Liver (tissue), 9 donors: ENCODE results near the gene SGPP1. TPM values are rescaled to one million over a fixed set of nuclear protein-coding genes. Genes with fewer than 3 reads are reported as not detected.
A peak's percentile ranks its signal among the peaks of the same experiment; 100 is the strongest.

Experiments used
- DNase-seq: peaks from one replicate; pipeline ENCODE4 v3.0.0-alpha.2; 2017; ENCODE audit warnings: low spot score
- H3K27ac ChIP-seq, 2 donors: one replicate each; pipeline ENCODE4 v1.7.0; 2013; ENCODE audit warnings: inconsistent platforms in 2 of 2, low read length in 2 of 2, control low read depth in 1 of 2, low read depth in 1 of 2, mild to moderate bottlenecking in 1 of 2
- H3K27me3 ChIP-seq, 4 donors: one replicate each; pipeline versions ENCODE4 v1.6.1 to v1.7.0; 2013; ENCODE audit warnings: low read length in 3 of 4, inconsistent platforms in 1 of 4, mild to moderate bottlenecking in 1 of 4, moderate library complexity in 1 of 4; ENCODE audit not compliant: control insufficient read depth in 4 of 4, insufficient read depth in 4 of 4
- H3K36me3 ChIP-seq, 4 donors: one replicate each; pipeline versions ENCODE4 v1.6.1 to v1.7.0; 2013; ENCODE audit warnings: low read length in 3 of 4, mild to moderate bottlenecking in 3 of 4, low read depth in 1 of 4, moderate library complexity in 1 of 4; ENCODE audit not compliant: control insufficient read depth in 4 of 4, insufficient read depth in 3 of 4
- H3K4me1 ChIP-seq, 4 donors: one replicate each; pipeline versions ENCODE4 v1.6.1 to v1.7.0; 2013; ENCODE audit warnings: low read length in 3 of 4, mild to moderate bottlenecking in 3 of 4, moderate library complexity in 1 of 4; ENCODE audit not compliant: control insufficient read depth in 4 of 4, insufficient read depth in 4 of 4
- H3K4me3 ChIP-seq, 3 donors: one replicate each; pipeline versions ENCODE4 v1.6.1 to v1.7.0; 2013; ENCODE audit warnings: low read length in 3 of 3, control low read depth in 1 of 3, low read depth in 1 of 3, mild to moderate bottlenecking in 1 of 3
- H3K9ac ChIP-seq, 2 donors: one replicate each; pipeline ENCODE4 v1.7.0; 2013; ENCODE audit warnings: low read length in 2 of 2, mild to moderate bottlenecking in 2 of 2, moderate library complexity in 2 of 2, control low read depth in 1 of 2, low read depth in 1 of 2
- H3K9me3 ChIP-seq, 4 donors: one replicate each; pipeline versions ENCODE4 v1.6.1 to v1.7.0; 2013; ENCODE audit warnings: low read length in 3 of 4; ENCODE audit not compliant: control insufficient read depth in 4 of 4
- EGR1 ChIP-seq, 2 donors: IDR thresholded peaks; 2 replicates each; pipeline ENCODE4 v1.6.1; 2016 to 2018; ENCODE audit warnings: antibody characterized with exemption in 2 of 2, low read depth in 2 of 2
- FOXA1 ChIP-seq: IDR thresholded peaks from 2 replicates; pipeline ENCODE4 v1.6.1; 2016; ENCODE audit warnings: antibody characterized with exemption
- GABPA ChIP-seq, 2 donors: IDR thresholded peaks in 1 of 2; conservative IDR thresholded peaks in 1 of 2; 2 replicates each; pipeline ENCODE4 v1.6.1; 2016; ENCODE audit warnings: antibody characterized with exemption in 2 of 2, mild to moderate bottlenecking in 1 of 2, moderate library complexity in 1 of 2
- HNF4A ChIP-seq, 2 donors: conservative IDR thresholded peaks; 2 replicates each; pipeline ENCODE4 v1.6.1; 2016; ENCODE audit warnings: antibody characterized with exemption in 2 of 2, mild to moderate bottlenecking in 2 of 2
- HNF4G ChIP-seq: IDR thresholded peaks from 2 replicates; pipeline ENCODE4 v1.6.1; 2016; ENCODE audit warnings: antibody characterized with exemption
- JUND ChIP-seq, 2 donors: IDR thresholded peaks; 2 replicates each; pipeline ENCODE4 v1.6.1; 2016; ENCODE audit warnings: antibody characterized with exemption in 2 of 2
- MAX ChIP-seq: IDR thresholded peaks from 2 replicates; pipeline ENCODE4 v1.6.1; 2016; ENCODE audit warnings: antibody characterized with exemption
- NR2F2 ChIP-seq: IDR thresholded peaks from 2 replicates; pipeline ENCODE4 v1.6.1; 2016; ENCODE audit warnings: antibody characterized with exemption
- RAD21 ChIP-seq, 2 donors: IDR thresholded peaks; 2 replicates each; pipeline ENCODE4 v1.6.1; 2016; ENCODE audit warnings: antibody characterized with exemption in 2 of 2, mild to moderate bottlenecking in 2 of 2
- REST ChIP-seq: IDR thresholded peaks from 2 replicates; pipeline ENCODE4 v1.6.1; 2016; ENCODE audit warnings: antibody characterized with exemption, mild to moderate bottlenecking
- RXRA ChIP-seq, 2 donors: IDR thresholded peaks; 2 replicates each; pipeline ENCODE4 v1.6.1; 2017 to 2018; ENCODE audit warnings: antibody characterized with exemption in 2 of 2, mild to moderate bottlenecking in 1 of 2
- SP1 ChIP-seq: IDR thresholded peaks from 2 replicates; pipeline ENCODE4 v1.6.1; 2018; ENCODE audit warnings: antibody characterized with exemption, mild to moderate bottlenecking
- TAF1 ChIP-seq: conservative IDR thresholded peaks from 2 replicates; pipeline ENCODE4 v1.6.1; 2016; ENCODE audit warnings: antibody characterized with exemption, mild to moderate bottlenecking
- YY1 ChIP-seq: IDR thresholded peaks from 2 replicates; pipeline ENCODE4 v1.6.1; 2016; ENCODE audit warnings: antibody characterized with exemption, mild to moderate bottlenecking
- ZBTB33 ChIP-seq: IDR thresholded peaks from 2 replicates; pipeline ENCODE4 v1.6.1; 2016; ENCODE audit warnings: antibody characterized with exemption
- WGBS: extraction: QIAGEN DNeasy Blood & Tissue Kit; methylation state at CpG from one replicate; pipeline ENCODE4 v1.1.7; 2013; 5-methylcytosine and 5-hydroxymethylcytosine counted together
- polyA plus RNA-seq, 2 donors: library from polyadenylated mRNA; stranded (reverse) in 1 of 2; unstranded in 1 of 2; fragments of 200-250 nt in 1 of 2; fragments of >200 nt in 1 of 2; fragmentation: Nextera tagmentation in 1 of 2; extraction: Ambion mirVana in 1 of 2; gene quantifications; one replicate each; pipeline versions ENCODE4 v1.2.1 to v1.2.3, GENCODE V29; 2013 to 2015
- total RNA-seq, 2 donors: library from RNA; depleted of rRNA; stranded (reverse); fragments of >200 nt; gene quantifications; one replicate each; pipeline ENCODE4 v1.2.3, GENCODE V29; 2014
- TF ChIP-seq, protein P1 (sequence below): fragments of 150-350 bp; IDR thresholded peaks from 2 replicates; pipeline ENCODE4 v1.5.1; 2017; ENCODE audit warnings: improper control_type of control experiment, low read depth, low read length; ENCODE audit not compliant: missing input control
- TF ChIP-seq, protein P2 (sequence below): IDR thresholded peaks from 2 replicates; pipeline ENCODE4 v1.6.1; 2016; ENCODE audit warnings: antibody characterized with exemption
- donor health status: healthy.
- donor health status: healthy.
- donor health status: healthy.
- donor health status: healthy.
- donor health status: healthy.

The SGPP1 gene
- total and polyA plus RNA-seq, 4 donors = 12.3 to 32.3 (median 15.6) TPM

- WGBS = under 1% methylated on average over 12 of the region's 12 CpGs
- H3K27ac ChIP-seq = peak overlapping the region; percentile 98 to 99
- no peaks in the 10 kb centered on the region for H3K9me3 ChIP-seq
- DNase-seq = peak; percentile 75
- peaks cover 2 to 11% (median 5%) of the 10 kb centered on the region in 4 donors for H3K4me1 ChIP-seq
- H3K4me3 ChIP-seq = peak overlapping the region; percentile 67 to 85 (median 71)
- TF ChIP-seq JUND (IDR thresholded peaks at IDR 0.05) = no peak
- TF ChIP-seq NR2F2 = no peak
- TF ChIP-seq FOXA1 = peak; percentile 5
- TF ChIP-seq, protein P1, sequence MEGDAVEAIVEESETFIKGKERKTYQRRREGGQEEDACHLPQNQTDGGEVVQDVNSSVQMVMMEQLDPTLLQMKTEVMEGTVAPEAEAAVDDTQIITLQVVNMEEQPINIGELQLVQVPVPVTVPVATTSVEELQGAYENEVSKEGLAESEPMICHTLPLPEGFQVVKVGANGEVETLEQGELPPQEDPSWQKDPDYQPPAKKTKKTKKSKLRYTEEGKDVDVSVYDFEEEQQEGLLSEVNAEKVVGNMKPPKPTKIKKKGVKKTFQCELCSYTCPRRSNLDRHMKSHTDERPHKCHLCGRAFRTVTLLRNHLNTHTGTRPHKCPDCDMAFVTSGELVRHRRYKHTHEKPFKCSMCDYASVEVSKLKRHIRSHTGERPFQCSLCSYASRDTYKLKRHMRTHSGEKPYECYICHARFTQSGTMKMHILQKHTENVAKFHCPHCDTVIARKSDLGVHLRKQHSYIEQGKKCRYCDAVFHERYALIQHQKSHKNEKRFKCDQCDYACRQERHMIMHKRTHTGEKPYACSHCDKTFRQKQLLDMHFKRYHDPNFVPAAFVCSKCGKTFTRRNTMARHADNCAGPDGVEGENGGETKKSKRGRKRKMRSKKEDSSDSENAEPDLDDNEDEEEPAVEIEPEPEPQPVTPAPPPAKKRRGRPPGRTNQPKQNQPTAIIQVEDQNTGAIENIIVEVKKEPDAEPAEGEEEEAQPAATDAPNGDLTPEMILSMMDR = no peak
- no peak for TF ChIP-seq HNF4G
- peak; percentile 55 for TF ChIP-seq REST
- peak in 1 of 2 donors; percentile 37 for TF ChIP-seq RAD21 (IDR thresholded peaks at IDR 0.05)
- TF ChIP-seq YY1 = peak; percentile 70
- peak; percentile 53 for TF ChIP-seq MAX
- TF ChIP-seq, protein P2, sequence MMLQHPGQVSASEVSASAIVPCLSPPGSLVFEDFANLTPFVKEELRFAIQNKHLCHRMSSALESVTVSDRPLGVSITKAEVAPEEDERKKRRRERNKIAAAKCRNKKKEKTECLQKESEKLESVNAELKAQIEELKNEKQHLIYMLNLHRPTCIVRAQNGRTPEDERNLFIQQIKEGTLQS = no peak
- peak in 1 of 2 donors; percentile 76 for TF ChIP-seq GABPA (IDR thresholded peaks at IDR 0.05 in 1 of 2, conservative IDR thresholded peaks at IDR 0.05 in 1 of 2)
- TF ChIP-seq EGR1 (IDR thresholded peaks at IDR 0.05; ENCODE audit: low read depth in 2 of 2) = no peak
- peak overlapping the region; percentile 67 to 100 for H3K9ac ChIP-seq
- H3K36me3 ChIP-seq = no peaks in the 10 kb centered on the region
- H3K27me3 ChIP-seq = no peaks in the 10 kb centered on the region
These were observed 85.6 kb downstream of the SGPP1 start for GRCh38 chr14:63642229-63642611.

GRCh38 chr14:63641473-63642228 is 86.2 kb downstream of the SGPP1 start, which contains the start of gene WDR89:
Gene WDR89 (minus strand): TSS chr14:63641871. CDS start chr14:63599942, 41,929 bp downstream.
- no peaks in the 10 kb centered on the region for H3K27me3 ChIP-seq
- under 1% methylated on average over 60 of the region's 60 CpGs for WGBS
- H3K9me3 ChIP-seq = no peaks in the 10 kb centered on the region
- TF ChIP-seq, protein P2 = no peak
- TF ChIP-seq HNF4A (conservative IDR thresholded peaks at IDR 0.05) (peak; percentile 15 to 18), HNF4G (no peak), TAF1 (peak; percentile 90), RXRA (IDR thresholded peaks at IDR 0.05) (peak; percentile 75 to 85), JUND (IDR thresholded peaks at IDR 0.05) (peak in 1 of 2 donors; percentile 15), NR2F2 (peak; percentile 55), GABPA (IDR thresholded peaks at IDR 0.05 in 1 of 2, conservative IDR thresholded peaks at IDR 0.05 in 1 of 2) (peak; percentile 56 to 89), ZBTB33 (peak; percentile 97), EGR1 (IDR thresholded peaks at IDR 0.05; ENCODE audit: low read depth in 2 of 2) (peak in 1 of 2 donors; percentile 71), RAD21 (IDR thresholded peaks at IDR 0.05) (peak; percentile 71 to 75), SP1 (peak; percentile 96), FOXA1 (peak; percentile 22)
- TF ChIP-seq, protein P1 = peak; percentile 95

More at GRCh38 chr14:63641473-63642228, 86.2 kb downstream of the SGPP1 start, which contains the start of gene WDR89:
- peak; percentile 92 for DNase-seq
- Histone ChIP-seq H3K4me1 (peaks cover 2 to 11% (median 5%) of the 10 kb centered on the region in 4 donors), H3K9ac (peak within 1 kb of the TSS; percentile 94 to 100), H3K36me3 (no peaks in the 10 kb centered on the region), H3K4me3 (peak within 1 kb of the TSS; percentile 67 to 89 (median 85)), H3K27ac (peak within 1 kb of the TSS; percentile 98 to 99)
